HG03066 (cell line): ENCODE data around the gene MSH5.

ENCODE experiments used
- ATAC-seq: cut with Tn5 transposase; IDR thresholded peaks from one replicate; pipeline ENCODE4 v1.9.1; 2021; ENCODE audit warnings: low read depth; ENCODE audit not compliant: unreplicated experiment

Gene MSH5

DNA sequence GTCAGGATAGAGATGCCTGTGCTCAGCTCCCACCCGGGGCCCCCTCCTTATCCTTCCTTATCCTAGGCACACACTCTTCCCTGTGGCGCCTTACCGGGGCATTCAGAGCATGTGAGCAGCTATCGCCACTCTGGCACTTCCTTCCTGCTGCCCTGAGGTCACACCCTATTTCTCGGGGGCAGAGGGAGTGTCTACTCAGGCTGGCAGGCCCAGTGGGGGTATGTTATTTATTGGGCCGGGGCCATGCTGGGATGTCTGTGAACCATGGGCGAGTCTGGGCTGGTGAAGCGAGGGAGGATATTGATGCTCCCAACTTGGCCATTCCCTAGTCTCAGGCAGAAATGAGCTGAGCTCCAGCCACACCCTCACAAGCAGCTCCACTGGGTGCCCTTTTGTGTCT lies 28.6 kb upstream of the MSH5 start:
- ATAC-seq: no peak

DNA sequence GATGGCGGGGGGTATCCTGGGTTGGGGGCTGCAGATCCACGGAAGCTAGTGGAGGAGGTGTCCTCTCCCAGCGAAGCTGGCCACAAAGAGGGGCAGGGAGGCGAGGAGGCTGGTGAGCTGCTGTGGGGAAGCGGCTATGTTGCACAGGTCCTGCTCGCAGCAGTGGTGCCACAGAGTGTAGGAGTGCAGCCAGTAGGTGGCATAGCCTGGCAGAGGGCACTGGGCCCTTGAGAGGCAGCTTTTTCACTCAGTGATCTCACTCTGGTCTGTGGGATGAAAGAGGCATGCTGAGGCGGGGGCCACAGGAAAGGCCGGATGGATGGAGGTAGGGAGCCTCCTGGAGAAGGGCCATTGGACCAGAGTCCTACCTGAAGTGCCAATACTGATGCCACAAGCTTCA lies 27.5 kb upstream of the MSH5 start:
- no peak for ATAC-seq

DNA sequence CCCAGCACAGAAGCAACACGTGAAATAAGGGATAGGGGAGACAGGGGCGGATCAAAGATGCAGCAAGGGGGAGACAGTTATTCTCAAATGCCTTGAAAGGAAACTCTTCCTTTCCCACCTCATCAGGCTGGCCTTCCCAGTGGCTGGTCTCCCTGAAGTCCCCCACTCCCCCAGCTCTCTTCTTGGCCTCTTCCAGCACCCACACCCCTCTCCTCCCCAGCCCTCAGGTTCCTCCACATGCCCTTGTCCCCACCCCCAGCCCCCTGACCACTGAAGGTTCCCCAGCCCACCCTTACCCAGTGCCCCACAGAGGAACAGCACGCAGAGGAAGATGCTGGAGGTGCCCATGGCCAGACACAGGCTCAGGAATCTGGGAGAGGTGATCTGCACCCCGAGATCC lies 26.3 kb upstream of the MSH5 start:
- no peak for ATAC-seq

DNA sequence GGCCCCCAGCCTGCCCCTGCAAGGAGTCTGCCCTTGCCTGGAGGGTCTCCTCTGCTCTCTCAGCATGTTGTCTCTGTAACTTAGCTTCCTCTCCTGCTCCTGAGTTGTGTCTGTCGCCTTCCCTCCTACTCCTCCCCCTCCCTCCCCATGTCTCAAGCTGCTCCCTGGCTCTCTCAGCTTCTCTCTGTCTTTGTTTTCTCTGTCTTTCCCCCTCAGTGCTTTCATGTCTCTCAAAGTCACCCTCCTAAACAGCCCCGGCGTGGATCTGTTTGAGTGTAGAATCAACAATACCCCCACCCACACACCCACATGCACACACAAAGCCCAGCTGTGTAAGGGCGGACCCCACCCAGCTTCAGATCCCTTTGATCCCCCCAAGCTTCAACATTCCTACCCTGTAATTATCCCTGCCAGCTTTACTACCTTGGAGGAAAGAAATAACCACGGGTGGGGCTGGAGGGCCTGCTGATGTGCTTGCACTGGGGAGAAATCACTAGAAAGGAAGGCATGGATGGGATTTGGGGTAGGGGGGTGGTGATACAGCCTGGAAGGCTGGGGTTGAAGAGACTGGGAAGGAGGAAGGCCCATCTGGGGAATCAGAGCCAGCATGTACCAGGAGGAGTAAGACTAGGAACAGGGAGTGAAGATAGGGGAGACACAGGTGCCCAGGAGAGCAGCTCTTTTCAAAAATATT lies 25.7 kb upstream of the MSH5 start:
- no peak for ATAC-seq

DNA sequence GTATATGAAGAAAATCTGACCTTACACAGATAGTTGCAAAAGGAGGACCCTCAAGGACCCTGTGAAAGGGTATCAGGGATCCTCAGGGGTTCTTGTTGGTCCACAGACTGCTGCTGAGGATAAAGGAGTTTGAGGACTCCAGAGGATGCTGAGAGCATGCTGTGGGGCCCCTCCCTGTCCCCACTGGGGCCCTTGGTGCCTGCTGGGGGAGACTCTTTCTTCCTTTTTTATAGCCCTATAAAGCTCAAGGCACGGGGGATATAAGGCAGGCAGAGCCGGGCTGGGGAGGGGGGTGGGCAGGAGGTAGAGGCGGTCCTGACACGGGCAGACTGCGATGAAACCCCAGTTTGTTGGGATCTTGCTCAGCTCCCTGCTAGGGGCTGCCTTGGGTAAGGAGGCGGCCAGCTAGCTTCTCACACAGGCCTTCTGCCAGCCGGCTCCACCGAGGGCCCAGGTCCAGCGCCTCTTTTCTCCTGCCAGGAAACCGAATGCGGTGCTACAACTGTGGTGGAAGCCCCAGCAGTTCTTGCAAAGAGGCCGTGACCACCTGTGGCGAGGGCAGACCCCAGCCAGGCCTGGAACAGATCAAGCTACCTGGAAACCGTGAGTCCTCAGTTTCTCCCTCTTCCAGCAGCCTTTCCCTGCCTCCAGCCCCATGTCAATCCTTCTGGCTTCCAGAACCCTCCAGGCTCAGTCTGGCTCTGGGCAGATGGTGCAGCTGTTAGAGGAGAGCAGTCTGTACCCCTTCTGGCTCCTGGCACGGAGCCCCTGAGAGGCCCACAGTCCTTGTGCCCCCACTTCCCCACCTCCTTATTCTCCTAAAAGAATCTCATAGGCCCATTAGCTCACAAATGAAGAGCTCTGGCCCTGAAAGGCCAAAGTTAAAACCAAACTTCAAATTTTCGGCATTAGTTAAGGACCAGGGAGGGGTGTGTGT lies 24.5 kb upstream of the MSH5 start, which contains the start of gene LY6G6D:
Gene LY6G6D, plus strand, starts transcription at position 327 of the 937 bp plus-strand sequence. Its CDS starts 8 bp downstream, at position 335.
- no peak for ATAC-seq

DNA sequence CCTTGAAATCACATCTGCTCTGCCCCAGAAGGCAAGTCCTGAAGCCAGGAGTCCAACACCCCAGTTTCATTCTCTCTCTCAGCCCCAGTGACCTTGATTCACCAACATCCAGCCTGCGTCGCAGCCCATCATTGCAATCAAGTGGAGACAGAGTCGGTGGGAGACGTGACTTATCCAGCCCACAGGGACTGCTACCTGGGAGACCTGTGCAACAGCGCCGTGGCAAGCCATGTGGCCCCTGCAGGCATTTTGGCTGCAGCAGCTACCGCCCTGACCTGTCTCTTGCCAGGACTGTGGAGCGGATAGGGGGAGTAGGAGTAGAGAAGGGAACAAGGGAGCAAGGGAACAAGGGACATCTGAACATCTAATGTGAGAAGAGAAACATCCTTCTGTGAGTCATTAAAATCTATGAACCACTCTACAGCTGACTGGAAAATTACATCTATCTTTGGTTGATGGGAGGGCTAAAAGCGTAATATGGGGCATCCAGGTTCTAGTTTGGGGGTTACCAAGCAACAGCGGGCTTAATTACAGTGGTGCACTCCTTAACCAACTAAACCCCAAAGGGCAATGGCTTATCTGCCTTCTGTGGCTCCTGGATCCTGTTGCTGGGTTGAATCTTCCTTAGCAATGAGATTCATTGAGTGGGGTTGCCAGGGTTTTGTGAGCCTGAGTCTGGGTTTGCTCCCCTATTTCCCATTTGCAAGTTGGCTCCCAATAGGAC lies 22.1 kb upstream of the MSH5 start:
- ATAC-seq: no peak

DNA sequence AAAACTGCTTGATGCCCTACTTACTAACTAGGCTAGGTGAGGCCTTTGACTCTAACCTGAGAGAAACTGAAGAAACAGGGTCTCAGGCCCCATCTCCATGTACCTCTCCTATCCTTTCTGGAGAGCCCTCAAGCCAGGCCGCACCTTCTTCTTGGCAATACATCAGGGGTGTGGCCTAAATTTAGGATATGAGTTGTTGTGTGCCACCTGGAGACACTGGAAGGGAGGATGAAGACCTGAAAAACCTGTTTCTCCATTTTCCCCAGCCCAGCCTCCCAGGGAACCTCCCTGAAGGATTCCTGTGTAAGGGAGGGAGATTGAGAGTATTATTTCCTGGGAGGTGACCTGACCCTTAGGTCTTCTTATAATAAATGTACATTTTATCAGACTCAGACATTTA lies 21.5 kb upstream of the MSH5 start:
- no peak for ATAC-seq

DNA sequence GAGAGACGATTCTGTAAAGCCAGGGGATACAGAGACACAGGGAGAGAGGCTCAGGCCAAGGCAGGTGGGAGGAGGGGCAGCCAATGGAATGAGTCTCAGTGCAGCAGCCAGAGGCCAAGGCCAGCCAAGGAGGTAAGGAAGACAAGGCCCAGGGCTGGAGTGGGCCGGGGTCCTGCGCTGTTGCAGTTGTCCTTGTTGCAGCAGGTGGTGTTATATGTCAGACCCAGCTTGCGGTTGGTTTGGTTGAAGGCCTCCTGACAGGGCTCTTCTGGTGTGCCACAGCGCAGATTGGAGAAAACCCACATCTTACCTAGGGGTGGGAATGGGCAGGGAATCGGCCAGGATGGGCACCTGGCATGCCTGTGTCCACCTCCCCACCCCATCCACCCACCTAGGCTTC lies 20.8 kb upstream of the MSH5 start:
- ATAC-seq: no peak

DNA sequence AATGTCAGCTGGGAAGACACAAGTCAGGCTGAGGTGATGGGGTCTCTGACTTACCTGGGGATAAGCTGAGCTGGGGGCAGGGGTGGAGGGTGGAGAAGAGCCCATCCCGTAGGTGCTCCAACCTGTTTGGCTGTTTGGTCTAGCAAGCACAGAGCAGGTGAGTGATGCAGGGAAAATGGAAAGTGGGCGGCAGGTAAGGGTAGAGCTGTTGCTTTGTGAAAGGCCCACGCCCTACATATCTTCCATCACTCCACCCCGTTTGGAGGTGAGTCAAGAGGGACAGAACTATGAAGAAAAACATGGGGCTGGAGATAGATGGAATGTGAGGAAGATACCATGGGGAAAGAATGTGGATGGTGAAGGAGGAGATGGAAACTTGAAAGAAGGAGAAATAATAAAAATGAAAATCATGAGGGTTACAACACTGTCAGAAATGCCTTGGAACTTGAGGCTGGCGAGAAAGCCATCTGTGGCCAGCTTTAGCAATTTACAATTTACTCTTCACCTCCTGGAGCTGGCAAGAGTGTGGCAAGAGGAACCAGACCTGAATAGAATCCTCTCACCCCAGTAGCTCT lies 19.5 kb upstream of the MSH5 start:
- ATAC-seq: no peak

DNA sequence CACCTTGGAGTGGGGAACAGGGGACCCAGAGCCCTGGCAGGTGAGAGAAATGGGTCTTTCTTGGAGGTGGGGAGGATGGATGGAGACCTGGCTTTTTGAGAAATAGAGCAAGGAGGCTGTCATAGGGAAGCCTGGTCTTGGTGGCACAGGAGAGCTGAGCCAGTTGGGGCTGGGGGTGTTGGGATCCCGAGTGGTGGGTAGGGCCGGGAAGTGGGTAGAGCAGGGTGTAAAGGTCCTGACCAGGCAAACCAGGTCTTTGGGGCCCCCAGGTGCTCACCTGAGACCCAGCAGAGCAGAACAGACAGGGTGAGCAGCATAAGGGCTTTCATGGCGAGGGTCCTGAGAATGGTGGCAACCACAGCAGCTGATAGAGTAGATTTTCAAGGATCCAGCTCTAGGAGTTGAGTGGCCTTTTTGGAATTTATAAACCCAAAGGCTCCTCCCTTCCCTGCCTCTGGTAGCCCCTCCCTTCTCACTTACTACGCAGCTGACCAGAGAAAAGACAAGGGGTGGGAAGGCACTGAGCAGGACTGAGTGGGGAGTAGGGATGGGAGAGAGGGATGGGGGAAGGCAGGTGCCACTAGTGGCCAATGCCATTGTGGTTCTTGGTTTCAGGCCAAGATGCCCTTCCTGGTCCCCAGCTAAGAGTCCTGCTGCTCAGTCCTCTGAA lies 18.3 kb upstream of the MSH5 start, which contains the start of gene LY6G6C:
Gene LY6G6C, minus strand, starts transcription at position 396 of the 670 bp plus-strand sequence. Its CDS starts 67 bp downstream, at position 329.
- ATAC-seq: no peak

DNA sequence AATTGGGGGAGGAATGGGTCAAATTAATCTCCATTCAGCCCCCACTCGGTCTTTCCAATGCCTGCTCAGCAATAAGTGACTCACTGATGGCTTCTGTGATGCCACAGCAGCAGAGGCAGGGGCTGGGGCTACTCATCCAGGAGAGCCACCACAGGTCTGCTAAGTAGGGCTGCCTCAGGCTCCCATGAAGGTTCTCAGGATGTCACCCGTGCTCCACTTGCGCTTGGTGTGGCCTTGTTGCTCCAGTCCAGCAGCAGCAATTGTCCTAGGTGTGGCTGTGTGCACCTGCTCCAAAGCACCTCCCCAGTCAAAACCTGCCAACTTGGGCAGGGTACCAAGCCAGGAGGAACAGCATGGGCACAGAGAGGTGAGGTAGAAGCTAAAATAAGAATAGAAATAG lies 17.6 kb upstream of the MSH5 start:
- no peak for ATAC-seq

DNA sequence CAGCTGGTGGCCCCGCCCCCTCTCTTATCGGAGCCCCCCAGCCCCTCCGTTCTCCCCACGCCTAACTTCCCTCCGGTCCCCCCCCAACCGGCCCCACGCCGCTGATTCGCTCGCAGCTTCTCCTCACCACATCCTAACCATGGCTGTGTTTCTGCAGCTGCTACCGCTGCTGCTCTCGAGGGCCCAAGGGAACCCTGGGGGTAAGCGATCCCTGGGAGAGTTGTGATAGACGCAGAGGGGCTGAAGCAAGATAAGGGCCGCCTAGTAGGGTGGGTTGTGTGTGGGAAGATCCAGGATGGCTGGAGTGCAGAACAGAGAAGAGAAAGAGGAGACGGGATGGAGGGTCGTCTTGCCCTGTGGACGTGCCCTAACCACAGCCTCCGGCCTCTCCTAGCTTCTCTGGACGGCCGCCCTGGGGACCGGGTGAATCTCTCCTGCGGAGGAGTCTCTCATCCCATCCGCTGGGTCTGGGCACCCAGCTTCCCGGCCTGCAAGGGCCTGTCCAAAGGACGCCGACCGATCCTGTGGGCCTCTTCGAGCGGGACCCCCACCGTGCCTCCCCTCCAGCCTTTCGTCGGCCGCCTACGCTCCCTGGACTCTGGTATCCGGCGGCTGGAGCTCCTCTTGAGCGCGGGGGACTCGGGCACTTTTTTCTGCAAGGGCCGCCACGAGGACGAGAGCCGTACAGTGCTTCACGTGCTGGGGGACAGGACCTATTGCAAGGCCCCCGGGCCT lies 16.4 kb upstream of the MSH5 start, which contains the start of gene MPIG6B:
Gene MPIG6B, plus strand, starts transcription at position 129 of the 735 bp plus-strand sequence. Its CDS starts 11 bp downstream, at position 140.
- no peak for ATAC-seq

DNA sequence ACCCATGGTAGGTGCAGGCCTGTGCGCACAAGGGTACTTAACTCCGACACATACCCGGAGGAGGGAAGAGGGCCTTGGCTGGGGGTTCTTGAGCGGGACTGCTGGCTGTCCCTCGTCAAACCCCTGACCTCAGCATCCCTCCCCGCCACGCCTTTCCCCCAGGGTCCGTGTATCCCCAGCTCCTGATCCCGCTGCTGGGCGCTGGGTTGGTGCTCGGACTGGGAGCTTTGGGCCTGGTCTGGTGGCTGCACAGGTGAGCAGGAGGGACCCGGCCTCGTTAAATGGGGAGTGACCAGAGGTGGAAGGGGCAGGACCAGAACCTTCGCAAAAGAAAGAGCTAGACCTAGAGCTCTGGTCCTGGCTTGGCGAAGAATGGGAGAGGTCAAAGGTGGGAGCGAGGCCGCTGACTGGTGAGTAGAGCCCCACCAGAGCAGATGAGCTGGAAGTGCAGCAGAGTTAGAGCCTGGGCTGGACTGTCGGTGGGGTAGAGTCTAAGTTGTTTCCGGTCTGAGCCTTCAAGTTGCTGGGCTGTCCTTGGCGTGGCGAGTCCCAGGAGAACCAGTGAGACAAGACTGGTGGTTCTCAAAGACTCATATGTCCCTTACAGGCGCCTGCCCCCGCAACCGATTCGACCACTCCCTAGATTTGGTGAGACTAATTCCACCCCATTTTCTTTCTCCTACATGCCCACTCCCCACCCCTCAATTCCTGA lies 15.7 kb upstream of the MSH5 start:
- ATAC-seq: no peak

DNA sequence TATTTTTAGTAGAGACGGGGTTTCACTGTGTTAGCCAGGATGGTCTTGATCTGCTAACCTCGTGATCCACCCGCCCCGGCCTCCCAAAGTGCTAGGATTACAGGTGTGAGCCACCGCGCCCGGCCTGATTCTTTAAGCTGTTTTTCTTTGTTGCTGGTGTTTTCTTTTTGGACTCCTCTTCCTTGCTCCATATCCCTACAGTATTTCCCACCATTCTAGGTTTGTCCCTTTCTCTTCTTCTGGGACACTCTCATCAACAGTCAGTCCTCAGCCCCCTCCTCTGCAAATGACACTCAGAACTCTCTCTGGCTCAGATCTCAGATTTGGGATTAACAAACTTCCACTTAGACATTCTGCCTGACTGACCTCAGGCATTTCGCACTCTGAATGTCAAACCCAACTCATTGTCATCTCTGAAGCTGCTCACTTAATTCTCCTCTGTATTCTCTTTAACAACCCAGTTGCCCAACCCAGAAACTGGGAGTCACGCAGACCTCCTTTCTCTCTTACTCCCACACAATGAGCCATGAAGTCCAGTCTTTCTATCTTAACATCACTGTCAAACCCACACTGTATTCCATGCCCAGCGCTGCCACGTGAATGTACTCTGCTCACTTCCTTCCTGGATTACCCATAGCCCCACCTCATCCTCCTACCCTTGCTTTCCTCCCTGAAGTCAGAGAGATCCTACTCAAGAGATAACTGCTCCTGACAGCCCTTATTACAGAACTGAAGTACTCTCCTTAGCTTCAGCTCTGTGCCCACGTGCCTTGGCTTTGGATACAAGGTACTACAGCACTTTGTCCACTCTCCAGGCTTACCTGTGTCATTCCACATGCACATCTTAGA lies 14.1 kb upstream of the MSH5 start:
- ATAC-seq: no peak

DNA sequence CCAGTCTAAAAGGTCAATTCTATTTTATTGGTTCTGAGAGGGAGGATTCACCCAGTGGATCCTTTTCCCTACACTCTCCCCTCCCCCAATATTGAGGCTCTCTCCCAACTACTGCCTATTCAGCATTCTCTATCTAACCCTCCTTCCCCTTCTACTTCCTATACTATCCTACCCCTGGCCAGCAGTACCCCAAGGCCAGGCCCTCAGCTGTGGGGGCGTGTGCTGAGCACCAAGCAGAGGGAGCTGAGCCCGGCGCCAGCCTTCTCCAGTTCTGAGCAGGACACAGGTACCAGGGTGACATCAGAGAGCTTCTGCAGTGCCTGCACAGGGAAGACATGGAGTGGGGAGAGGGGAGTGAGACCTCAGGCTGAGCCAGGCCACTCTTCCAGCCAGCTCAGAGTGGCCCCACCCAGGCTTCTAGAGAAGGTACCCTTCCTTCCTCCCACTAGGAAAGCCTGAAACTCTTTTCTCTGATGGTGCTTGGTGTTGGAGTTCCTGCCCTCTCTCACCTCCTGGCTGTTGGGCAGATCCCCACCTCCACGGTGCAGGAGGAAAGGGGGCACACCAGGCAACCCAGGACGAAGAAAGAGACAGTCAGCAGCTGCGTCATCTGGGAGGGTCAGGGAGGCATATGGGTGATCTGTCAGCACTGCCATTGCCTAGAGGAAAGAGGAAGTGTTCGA lies 12.6 kb upstream of the MSH5 start:
- peak; percentile 45 for ATAC-seq

DNA sequence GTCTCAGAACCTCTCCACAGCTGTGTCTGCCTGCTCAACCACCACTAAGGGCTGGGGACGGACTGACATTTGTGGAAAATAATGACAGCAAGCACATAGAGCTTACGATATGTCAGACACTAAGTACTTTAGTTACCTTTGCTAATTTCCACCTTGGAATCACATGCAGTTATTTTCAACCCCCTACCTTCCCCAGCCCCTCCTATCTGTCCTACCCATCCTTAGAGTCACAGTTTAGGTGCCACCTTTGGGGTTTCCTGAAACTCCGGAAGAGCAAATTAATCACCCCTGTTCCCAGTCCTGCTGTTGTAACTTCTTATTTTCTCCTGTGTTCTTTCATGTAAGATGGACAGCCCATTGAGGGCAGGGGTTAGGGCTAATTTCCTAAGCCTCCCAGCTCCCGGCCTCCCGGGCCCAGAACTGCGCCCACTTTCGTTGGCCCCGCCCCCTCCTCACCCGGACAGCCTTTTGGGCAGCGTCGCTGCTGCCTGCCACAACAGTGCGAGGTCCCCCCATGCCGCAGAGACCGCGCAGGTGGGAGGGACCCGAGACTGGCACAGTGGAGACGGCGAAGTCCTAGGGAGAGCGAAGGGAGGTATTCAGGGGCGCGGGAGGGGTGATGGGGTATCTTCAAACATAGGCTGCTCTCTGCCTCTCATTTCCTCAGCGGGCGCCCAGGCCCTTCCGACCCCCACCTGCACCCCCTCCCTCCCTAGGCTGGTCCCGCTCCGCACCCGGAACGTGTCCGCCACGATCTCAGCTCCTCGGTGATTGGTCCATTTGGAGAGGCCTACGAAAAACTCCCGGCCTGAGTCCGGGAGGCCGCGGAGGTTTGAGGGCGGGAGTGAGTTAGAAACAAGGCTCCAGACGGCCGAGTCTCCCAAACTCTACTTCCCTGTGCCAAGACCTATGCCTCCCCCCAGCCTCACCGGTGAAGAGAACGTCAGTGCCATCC lies 11.8 kb upstream of the MSH5 start:
- ATAC-seq: no peak
